ENCODE results near the gene SUPT5H.

- TF ChIP-seq CTCF (IDR thresholded peaks at IDR 0.05; ENCODE audit: poor library complexity) (no peak), EZH2 (IDR thresholded peaks at IDR 0.05; ENCODE audit: borderline replicate concordance) (no peak)
Observed at GRCh38 chr19:39496063-39496462, 50.7 kb downstream of the SUPT5H start.

Data from hepatocyte (in vitro differentiated cells).